ENCODE results near the gene RGS17. TPM values are rescaled to one million over a fixed set of nuclear protein-coding genes. Genes with fewer than 3 reads are reported as not detected.
"Not testable (repeated sequence)": the region's sequence is repeated elsewhere in the genome, so short reads cannot be mapped to it uniquely, and the experiment has no call there.

The RGS17 gene
- total and polyA plus RNA-seq, 4 experiments from 2014 or later: not detected

DNA sequence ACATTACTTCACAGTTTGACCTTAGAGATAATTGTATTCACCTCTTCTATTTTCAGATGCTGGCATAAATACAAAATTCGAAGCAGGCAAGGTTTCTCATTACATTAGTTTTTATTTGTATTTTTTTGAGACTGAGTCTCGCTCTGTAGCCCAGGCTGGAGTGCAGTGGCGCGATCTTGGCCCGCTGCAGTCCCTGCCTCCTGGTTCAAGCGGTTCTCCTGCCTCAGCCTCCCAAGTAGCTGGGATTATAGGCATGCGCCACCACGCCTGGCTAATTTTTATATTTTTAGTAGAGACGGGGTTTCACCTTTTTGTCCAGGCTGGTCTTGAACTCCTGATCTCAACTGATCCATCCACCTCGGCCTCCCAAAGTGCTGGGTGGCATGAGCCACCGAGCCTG, 145.8 kb downstream of the RGS17 start:
- H3K4me3 ChIP-seq (ENCODE audit: low read length in 2 of 2); intact Hi-C loops (cut with micrococcal nuclease); H3K9me3 ChIP-seq (ENCODE audit: control insufficient read depth in 1 of 2, low read length in 2 of 2); H3K27ac ChIP-seq (ENCODE audit: low read depth, low read length); H3K9me3 Mint-ChIP-seq; H3K27me3 ChIP-seq (ENCODE audit: insufficient read depth, low read length); H3K36me3 ChIP-seq (ENCODE audit: insufficient read depth, low read length); H3K27me3 Mint-ChIP-seq; DNase-seq: not testable (repeated sequence)
- POLR2A ChIA-PET (ENCODE audit: partially characterized antibody): interaction anchor here (0.8 to 1.1 kb wide), 2 partner anchors 14 to 17 kb away, joined by 3 read pairs; partner anchors contain the start of gene MTRF1L
- H3K4me1 ChIP-seq (ENCODE audit: insufficient read depth, low read length): peaks cover 35% of the 10 kb centered on the region
- Mint-ChIP-seq H3K4me1 (peaks cover 30 to 51% (median 38%) of the 10 kb centered on the region in 4 donors), H3K27ac (peak overlapping the region in 6 of 7 donors; percentile 42 to 97 (median 60)), H3K4me3 (peak overlapping the region in 6 of 8 donors; percentile 20 to 55 (median 48)), H3K36me3 (peaks cover 5 to 26% of the 10 kb centered on the region in 2 donors)
- CTCF ChIA-PET (ENCODE audit: partially characterized antibody): interaction anchor here (0.9 to 1.3 kb wide), 2 partner anchors 17 to 37 kb away, joined by 3 to 5 read pairs; partner anchors contain the start of gene MTRF1L

- ChIA-PET CTCF (ENCODE audit: partially characterized antibody) (interaction anchor here (1.3 kb wide), 1 partner anchor 36 kb away, joined by 5 read pairs; no protein-coding TSS in a partner anchor), POLR2A (ENCODE audit: partially characterized antibody) (interaction anchor here (2.2 kb wide), 1 partner anchor 16 kb away, joined by 10 read pairs; no protein-coding TSS in a partner anchor)
- H3K4me1 Mint-ChIP-seq: peaks cover 32 to 55% (median 42%) of the 10 kb centered on the region in 4 donors
- H3K4me3 ChIP-seq (ENCODE audit: low read length in 2 of 2): peak overlapping the region; percentile 33 to 64
- no peak for DNase-seq
- H3K9me3 Mint-ChIP-seq: peaks cover 0 to 3% (median 0%) of the 10 kb centered on the region in 8 donors
- peak overlapping the region; percentile 96 to 99 (median 98) for H3K4me3 Mint-ChIP-seq
- peak overlapping the region; percentile 97 to 99 (median 99) for H3K27ac Mint-ChIP-seq
- H3K4me1 ChIP-seq (ENCODE audit: insufficient read depth, low read length): peaks cover 35% of the 10 kb centered on the region
- H3K36me3 ChIP-seq (ENCODE audit: insufficient read depth, low read length): no peaks in the 10 kb centered on the region
- peak overlapping the region; percentile 87 for H3K27ac ChIP-seq (ENCODE audit: low read depth, low read length)
- intact Hi-C loops (cut with micrococcal nuclease): loop anchor here (5.0 kb wide), 1 partner anchor 682 kb away; no protein-coding TSS in a partner anchor
- no peaks in the 10 kb centered on the region for H3K9me3 ChIP-seq (ENCODE audit: control insufficient read depth in 1 of 2, low read length in 2 of 2)
- H3K27me3 ChIP-seq (ENCODE audit: insufficient read depth, low read length): no peaks in the 10 kb centered on the region
- no peaks in the 10 kb centered on the region for H3K27me3 Mint-ChIP-seq
- peaks cover 0 to 18% of the 10 kb centered on the region in 2 donors for H3K36me3 Mint-ChIP-seq
Observed at GRCh38 chr6:152984513-152984872, 146.6 kb downstream of the RGS17 start.

- Histone ChIP-seq H3K27me3 (ENCODE audit: insufficient read depth, low read length) (no peaks in the 10 kb centered on the region), H3K36me3 (ENCODE audit: insufficient read depth, low read length) (no peaks in the 10 kb centered on the region), H3K27ac (ENCODE audit: low read depth, low read length) (peak overlapping the region; percentile 87), H3K4me1 (ENCODE audit: insufficient read depth, low read length) (peaks cover 39% of the 10 kb centered on the region), H3K4me3 (ENCODE audit: low read length in 2 of 2) (peak overlapping the region; percentile 64 to 82), H3K9me3 (ENCODE audit: control insufficient read depth in 1 of 2, low read length in 2 of 2) (no peaks in the 10 kb centered on the region)
- no peaks in the 10 kb centered on the region for H3K27me3 Mint-ChIP-seq
- peak overlapping the region; percentile 97 to 99 (median 99) for H3K27ac Mint-ChIP-seq
- peaks cover 32 to 59% (median 42%) of the 10 kb centered on the region in 4 donors for H3K4me1 Mint-ChIP-seq
- intact Hi-C loops (cut with micrococcal nuclease): loop anchor here (2.0 to 5.0 kb wide), 5 partner anchors 19 to 1593 kb away; partner anchors contain the start of genes MTRF1L, RMND1 and ZBTB2
- peaks cover 0 to 18% of the 10 kb centered on the region in 2 donors for H3K36me3 Mint-ChIP-seq
- peak overlapping the region; percentile 96 to 99 (median 98) for H3K4me3 Mint-ChIP-seq
- DNase-seq: peak in 4 of 5 donors; percentile 31 to 88 (median 38)
- ChIA-PET CTCF (ENCODE audit: partially characterized antibody) (interaction anchor here (0.6 to 1.4 kb wide), 2 partner anchors 18 to 41 kb away, joined by 3 to 8 read pairs; no protein-coding TSS in a partner anchor), POLR2A (ENCODE audit: partially characterized antibody) (interaction anchor here (1.0 to 2.2 kb wide), 5 partner anchors 8 to 1532 kb away, joined by 3 to 17 read pairs (median 5); partner anchors contain the start of genes MTRF1L and RMND1)
- peaks cover 0 to 3% (median 0%) of the 10 kb centered on the region in 8 donors for H3K9me3 Mint-ChIP-seq
Observed at GRCh38 chr6:152983637-152984512, 147.2 kb downstream of the RGS17 start.

DNA sequence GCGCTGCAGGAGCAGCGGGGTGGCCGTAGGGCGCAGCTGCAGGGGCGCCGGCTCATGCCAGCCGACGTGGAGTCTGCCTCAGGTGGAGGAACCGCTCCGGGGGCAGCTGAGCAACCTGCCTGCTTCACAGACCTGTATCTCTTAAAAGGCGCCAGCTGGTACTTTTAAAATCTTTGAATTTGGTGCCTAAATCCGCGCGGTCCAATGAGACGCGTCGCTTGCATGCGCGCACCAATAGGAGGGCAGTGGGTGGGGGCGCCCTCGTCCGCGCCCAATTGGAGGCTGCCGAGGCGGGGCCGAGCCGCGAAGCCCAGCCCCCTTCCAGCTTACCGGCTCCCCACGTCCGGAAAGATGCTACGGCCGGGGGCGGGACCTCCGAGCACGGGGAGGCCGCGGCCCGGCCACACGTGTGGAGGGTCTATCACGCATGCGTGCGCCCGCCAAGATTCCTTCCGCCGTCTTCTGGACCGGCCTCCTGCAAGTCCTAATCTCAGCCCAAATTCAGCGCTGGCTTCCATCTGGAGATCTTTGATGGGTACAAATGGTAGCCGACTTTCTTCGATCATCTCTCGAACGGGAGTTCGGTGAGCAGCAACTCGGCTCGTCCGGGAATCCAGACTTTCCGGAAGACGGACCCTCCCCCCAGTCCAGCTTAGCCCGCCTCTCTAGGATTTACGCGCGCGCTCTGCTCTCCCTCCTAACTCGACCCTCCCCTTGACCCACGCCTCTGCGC, 148.0 kb downstream of the RGS17 start, which contains the start of gene FBXO5:
Gene FBXO5 (minus strand): TSS at position 138 of the 733 bp plus-strand sequence. CDS start 82 bp downstream, at position 56.
- Mint-ChIP-seq H3K27ac (peak within 1 kb of the TSS; percentile 97 to 99 (median 99)), H3K27me3 (no peaks in the 10 kb centered on the region), H3K36me3 (peaks cover 0 to 18% of the 10 kb centered on the region in 2 donors), H3K4me1 (peaks cover 34 to 65% (median 45%) of the 10 kb centered on the region in 4 donors), H3K9me3 (peaks cover 0 to 3% (median 0%) of the 10 kb centered on the region in 8 donors), H3K4me3 (peak within 1 kb of the TSS; percentile 96 to 99 (median 98))
- no peaks in the 10 kb centered on the region for H3K27me3 ChIP-seq (ENCODE audit: insufficient read depth, low read length)
- peak within 1 kb of the TSS; percentile 64 to 82 for H3K4me3 ChIP-seq (ENCODE audit: low read length in 2 of 2)
- peak within 1 kb of the TSS; percentile 87 for H3K27ac ChIP-seq (ENCODE audit: low read depth, low read length)
- ChIA-PET CTCF (ENCODE audit: partially characterized antibody) (interaction anchor here (0.6 to 1.4 kb wide), 2 partner anchors 18 to 42 kb away, joined by 3 to 8 read pairs; no protein-coding TSS in a partner anchor), POLR2A (ENCODE audit: partially characterized antibody) (interaction anchor here (0.8 to 2.2 kb wide), 6 partner anchors 8 to 1531 kb away, joined by 3 to 17 read pairs (median 4); partner anchors contain the start of genes MTRF1L and RMND1)
- H3K9me3 ChIP-seq (ENCODE audit: control insufficient read depth in 1 of 2, low read length in 2 of 2): no peaks in the 10 kb centered on the region
- intact Hi-C loops (cut with micrococcal nuclease): loop anchor here (2.0 to 5.0 kb wide), 5 partner anchors 20 to 1592 kb away; partner anchors contain the start of genes MTRF1L, RMND1 and ZBTB2
- peak; percentile 96 to 98 (median 97) for DNase-seq
- no peaks in the 10 kb centered on the region for H3K36me3 ChIP-seq (ENCODE audit: insufficient read depth, low read length)
- peaks cover 43% of the 10 kb centered on the region for H3K4me1 ChIP-seq (ENCODE audit: insufficient read depth, low read length)

DNA sequence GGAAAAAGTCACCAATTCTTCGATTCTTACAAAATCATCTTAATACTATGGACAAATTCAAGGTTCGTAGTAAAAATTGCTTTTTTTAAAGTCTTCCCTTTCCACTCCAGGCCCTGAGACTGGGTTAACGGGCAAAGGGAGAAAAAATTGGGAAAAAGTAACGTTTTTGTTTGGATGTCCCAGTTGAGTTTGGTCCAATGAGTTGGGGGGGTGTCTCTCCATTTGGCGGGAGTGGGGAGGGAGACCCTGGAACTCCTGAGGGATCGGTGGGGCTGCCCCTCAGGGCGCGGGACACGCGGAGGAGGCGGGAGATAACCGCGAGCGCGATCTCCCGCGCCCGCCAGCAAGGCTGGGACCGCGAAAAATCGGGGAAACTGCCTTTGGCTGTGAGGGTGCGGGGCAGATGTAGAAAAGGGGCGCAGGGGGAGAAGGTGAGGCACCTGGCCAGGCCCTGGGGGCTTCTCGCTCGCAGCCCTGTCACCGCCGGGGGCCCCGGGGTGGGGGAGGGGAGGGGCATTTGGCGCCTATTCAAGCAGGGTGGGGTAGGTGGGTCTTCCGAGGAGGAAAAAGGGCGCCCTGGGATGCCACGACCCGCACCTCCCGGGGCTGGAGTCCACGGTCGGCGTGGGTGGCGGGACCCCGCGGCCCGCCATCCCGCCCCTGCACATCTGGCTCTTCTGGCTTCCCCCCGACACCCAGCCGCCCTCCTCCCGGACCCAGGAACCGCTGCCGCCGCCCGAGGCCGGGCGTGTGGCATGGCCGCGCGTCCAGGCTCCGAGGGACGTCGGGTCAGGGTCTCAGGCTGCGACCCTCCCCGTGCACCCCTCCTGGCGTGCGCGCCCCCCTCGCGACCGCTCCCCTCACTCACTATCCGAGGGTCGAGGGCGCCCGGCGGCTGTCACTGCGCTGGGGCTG, 148.8 kb downstream of the RGS17 start:
- peaks cover 0 to 17% of the 10 kb centered on the region in 2 donors for H3K36me3 Mint-ChIP-seq
- H3K27ac Mint-ChIP-seq: peak overlapping the region in 2 of 7 donors; percentile 29 to 97
- H3K4me3 Mint-ChIP-seq: peak overlapping the region; percentile 96 to 99 (median 98)
- DNase-seq: peak in 1 of 5 donors; percentile 50
- Histone ChIP-seq H3K27ac (ENCODE audit: low read depth, low read length) (no peak overlapping the region), H3K36me3 (ENCODE audit: insufficient read depth, low read length) (no peaks in the 10 kb centered on the region), H3K4me3 (ENCODE audit: low read length in 2 of 2) (peak overlapping the region in 1 of 2 donors; percentile 64), H3K9me3 (ENCODE audit: control insufficient read depth in 1 of 2, low read length in 2 of 2) (no peaks in the 10 kb centered on the region), H3K27me3 (ENCODE audit: insufficient read depth, low read length) (no peaks in the 10 kb centered on the region), H3K4me1 (ENCODE audit: insufficient read depth, low read length) (peaks cover 43% of the 10 kb centered on the region)
- ChIA-PET POLR2A (ENCODE audit: partially characterized antibody) (interaction anchor here (0.8 to 2.2 kb wide), 5 partner anchors 9 to 1530 kb away, joined by 3 to 17 read pairs (median 5); partner anchors contain the start of genes MTRF1L and RMND1), CTCF (ENCODE audit: partially characterized antibody) (interaction anchor here (1.4 kb wide), 1 partner anchor 19 kb away, joined by 8 read pairs; no protein-coding TSS in a partner anchor)
- intact Hi-C loops (cut with micrococcal nuclease): loop anchor here (2.0 to 5.0 kb wide), 5 partner anchors 21 to 1591 kb away; partner anchors contain the start of genes MTRF1L, RMND1 and ZBTB2
- H3K4me1 Mint-ChIP-seq: peaks cover 35 to 72% (median 47%) of the 10 kb centered on the region in 4 donors
- H3K9me3 Mint-ChIP-seq: peaks cover 0 to 3% (median 0%) of the 10 kb centered on the region in 8 donors
- no peaks in the 10 kb centered on the region for H3K27me3 Mint-ChIP-seq

Data from CD4-positive, alpha-beta memory T cell (primary cell).